IMR-90 (cell line): ENCODE results near the gene UBN2. TPM values are rescaled to one million over a fixed set of nuclear protein-coding genes. Genes with fewer than 3 reads are reported as not detected.
"Not testable (repeated sequence)": the region's sequence is repeated elsewhere in the genome, so short reads cannot be mapped to it uniquely, and the experiment has no call there.

Source experiments
- ATAC-seq: fragments of 200-7000 bp; cut with Tn5 transposase; 2 replicates; pipeline ENCODE4 v1.9.1; 2020; ENCODE audit warnings: low read depth, mild to moderate bottlenecking, moderate library complexity
- BruUV-seq: library from RNA; stranded (reverse); fragments of 400-500 nt; replicated peaks from 2 replicates; lab custom pipeline; 2021; lab: Mats Ljungman, UMichigan
- CTCF ChIA-PET: fragments of 300-600 bp; formaldehyde crosslinking; extraction: SDS; loops from one replicate; lab custom pipeline; 2021; ENCODE audit warnings: antibody characterized with exemption; lab: Yijun Ruan, JAX
- POLR2A ChIA-PET: fragments of 300-600 bp; sonication (Branson Sonifier 250); formaldehyde crosslinking; loops from one replicate; lab custom pipeline; 2022; ENCODE audit warnings: antibody characterized with exemption; ENCODE audit not compliant: unreplicated experiment; lab: Charles Lee
- DNase-seq: peaks from one replicate; pipeline ENCODE4 v3.0.0; 2013
- H2AFZ ChIP-seq: replicated peaks from 2 replicates; pipeline ENCODE3; 2013; ENCODE audit warnings: low read length, mild to moderate bottlenecking; ENCODE audit not compliant: poor library complexity
- H2AK5ac ChIP-seq: 2 replicates; pipeline ENCODE4 v1.6.1; 2013; ENCODE audit warnings: low read depth, low read length, inconsistent platforms
- H2AK9ac ChIP-seq: replicated peaks from 2 replicates; pipeline ENCODE3; 2013; ENCODE audit warnings: mild to moderate bottlenecking, low read depth, low read length, moderate library complexity; ENCODE audit not compliant: poor library complexity
- H2BK120ac ChIP-seq: 2 replicates; pipeline ENCODE4 v1.6.1; 2013; ENCODE audit warnings: low read depth, low read length, inconsistent platforms
- H2BK15ac ChIP-seq: 3 replicates; pipeline ENCODE4 v1.6.1; 2013; ENCODE audit warnings: low read depth, low read length, inconsistent platforms
- H2BK20ac ChIP-seq: 2 replicates; pipeline ENCODE4 v1.6.1; 2013; ENCODE audit warnings: low read depth, mild to moderate bottlenecking, inconsistent platforms, low read length, moderate library complexity
- H2BK5ac ChIP-seq: 2 replicates; pipeline ENCODE4 v1.6.1; 2013; ENCODE audit warnings: mild to moderate bottlenecking, low read depth, low read length, inconsistent platforms; ENCODE audit not compliant: poor library complexity, severe bottlenecking
- H3K14ac ChIP-seq: replicated peaks from 2 replicates; pipeline ENCODE4 v1.6.1; 2013; ENCODE audit warnings: low read depth, low read length, inconsistent platforms
- H3K18ac ChIP-seq: 2 replicates; pipeline ENCODE4 v1.6.1; 2013; ENCODE audit warnings: low read depth, low read length, control low read depth
- H3K23ac ChIP-seq: 2 replicates; pipeline ENCODE4 v1.6.1; 2013; ENCODE audit warnings: low read depth, low read length, inconsistent platforms
- H3K27ac ChIP-seq: 2 replicates; pipeline ENCODE4 v1.5.1; 2013; ENCODE audit warnings: mild to moderate bottlenecking, control low read depth, low read length; ENCODE audit not compliant: insufficient read depth
- H3K27me3 ChIP-seq: 2 replicates; pipeline ENCODE4 v1.6.1; 2013; ENCODE audit warnings: low read length; ENCODE audit not compliant: control insufficient read depth, insufficient read depth
- H3K36me3 ChIP-seq: 2 replicates; pipeline ENCODE4 v1.6.1; 2013; ENCODE audit warnings: low read length, mixed read lengths; ENCODE audit not compliant: control insufficient read depth, insufficient read depth
- H3K4ac ChIP-seq: 2 replicates; pipeline ENCODE4 v1.6.1; 2013; ENCODE audit warnings: low read depth, low read length, inconsistent platforms
- H3K4me1 ChIP-seq: 2 replicates; pipeline ENCODE4 v1.6.1; 2013; ENCODE audit warnings: low read length, mixed read lengths; ENCODE audit not compliant: control insufficient read depth, insufficient read depth
- H3K4me2 ChIP-seq: 2 replicates; pipeline ENCODE4 v1.6.1; 2013; ENCODE audit warnings: low read depth, mild to moderate bottlenecking, control low read depth, low read length, moderate library complexity
- H3K4me3 ChIP-seq: 2 replicates; pipeline ENCODE4 v1.5.1; 2013; ENCODE audit warnings: low read depth, mild to moderate bottlenecking, control low read depth, low read length, moderate library complexity; ENCODE audit not compliant: insufficient read depth
- H3K56ac ChIP-seq: 2 replicates; pipeline ENCODE4 v1.6.1; 2013; ENCODE audit warnings: low read length, inconsistent platforms; ENCODE audit not compliant: insufficient read depth; ENCODE audit errors: extremely low read depth
- H3K79me1 ChIP-seq, 2 experiments: 2 replicates each; pipeline ENCODE4 v1.6.1; 2013; ENCODE audit warnings: low read length in 2 of 2, inconsistent platforms in 1 of 2, low read depth in 1 of 2
- H3K9ac ChIP-seq: 2 replicates; pipeline ENCODE4 v1.6.1; 2013; ENCODE audit warnings: low read depth, low read length, control low read depth
- H3K9me1 ChIP-seq: 2 replicates; pipeline ENCODE4 v1.6.1; 2013; ENCODE audit warnings: low read length, inconsistent platforms; ENCODE audit not compliant: insufficient read depth
- H3K9me3 ChIP-seq: 2 replicates; pipeline ENCODE4 v1.6.1; 2013; ENCODE audit warnings: low read length; ENCODE audit not compliant: control insufficient read depth, insufficient read depth
- H4K20me1 ChIP-seq: 2 replicates; pipeline ENCODE4 v1.6.1; 2013; ENCODE audit warnings: low read length, inconsistent platforms; ENCODE audit not compliant: insufficient read depth
- H4K5ac ChIP-seq: 2 replicates; pipeline ENCODE4 v1.6.1; 2013; ENCODE audit warnings: mild to moderate bottlenecking, low read depth, low read length, control low read depth
- H4K8ac ChIP-seq, 2 experiments: 2 replicates each; pipeline ENCODE4 v1.6.1; 2013; ENCODE audit warnings: low read depth in 2 of 2, low read length in 2 of 2, control low read depth in 1 of 2, inconsistent platforms in 1 of 2
- H4K91ac ChIP-seq: 2 replicates; pipeline ENCODE4 v1.6.1; 2013; ENCODE audit warnings: low read depth, low read length, inconsistent platforms; ENCODE audit not compliant: insufficient read depth
- WGBS, 2 experiments: methylation state at CpG; one replicate each; pipeline versions ENCODE4 v1.1.5 to v1.1.7; 2013; ENCODE audit warnings: missing lambda C conversion rate in 2 of 2; ENCODE audit not compliant: insufficient read length in 1 of 2; ENCODE audit errors: extremely low coverage in 2 of 2; 5-methylcytosine and 5-hydroxymethylcytosine counted together
- dilution Hi-C: fragments of 300-500 bp; cut with HindIII; formaldehyde crosslinking; loops from one replicate; pipeline ENCODE4 v1.14.3; 2018; ENCODE audit warnings: low sequenced_read_pairs; ENCODE audit not compliant: unreplicated experiment
- in situ Hi-C: fragments of 300-500 bp; cut with MboI; formaldehyde crosslinking; loops from 3 replicates; pipeline ENCODE4 v1.14.3; 2019; ENCODE audit warnings: low sequenced_read_pairs, inconsistent platforms, mixed read lengths
- intact Hi-C: fragments of 100-400 bp; cut with micrococcal nuclease; formaldehyde crosslinking; loops from 2 replicates; pipeline ENCODE4 v1.10.0; 2022
- polyA plus RNA-seq, 3 experiments: library from polyadenylated mRNA; depleted of rRNA; stranded (reverse); fragments of >200 nt; gene quantifications; 2 replicates each; pipeline ENCODE4 v1.2.3, GENCODE V29; 2012; ENCODE audit warnings: low replicate concordance in 1 of 3
- total RNA-seq: library from RNA; depleted of rRNA; stranded (reverse); fragments of >200 nt; gene quantifications from 2 replicates; pipeline ENCODE4 v1.2.3, GENCODE V29; 2012

Gene UBN2
- total and polyA plus RNA-seq, 2 of the 4 experiments (the other 2 are of a cell fraction) = 1.6 to 2.3 TPM

DNA sequence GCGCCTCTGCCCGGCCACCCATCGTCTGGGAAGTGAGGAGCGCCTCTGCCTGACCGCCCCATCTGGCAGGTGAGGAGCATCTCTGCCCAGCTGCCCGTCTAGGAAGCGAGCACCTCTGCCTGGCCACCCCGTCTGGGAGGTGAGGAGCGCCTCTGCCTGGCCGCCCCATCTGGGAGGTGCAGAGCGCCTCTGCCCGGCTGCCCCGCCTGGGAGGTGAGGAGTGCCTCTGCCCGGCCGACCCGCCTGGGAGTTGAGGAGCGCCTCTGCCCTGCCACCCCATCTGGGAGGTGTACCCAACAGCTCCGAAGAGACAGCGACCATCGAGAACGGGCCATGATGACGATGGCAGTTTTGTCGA lies 4.9 kb upstream of the UBN2 start:
- H4K5ac ChIP-seq, H3K4me3 ChIP-seq, H4K20me1 ChIP-seq, H3K79me1 ChIP-seq, H3K27me3 ChIP-seq, POLR2A ChIA-PET, H3K36me3 ChIP-seq, H3K56ac ChIP-seq, H3K9me1 ChIP-seq, H3K9me3 ChIP-seq, H2AFZ ChIP-seq, H2BK15ac ChIP-seq, H3K4ac ChIP-seq, H3K4me1 ChIP-seq, CTCF ChIA-PET, H3K9ac ChIP-seq, DNase-seq, H2BK20ac ChIP-seq, H2BK5ac ChIP-seq, H2AK9ac ChIP-seq, H3K14ac ChIP-seq, H3K18ac ChIP-seq, dilution Hi-C loops, H2BK120ac ChIP-seq, intact Hi-C loops, H4K91ac ChIP-seq, in situ Hi-C loops, H3K27ac ChIP-seq, BruUV-seq, H3K23ac ChIP-seq, ATAC-seq, H4K8ac ChIP-seq, H2AK5ac ChIP-seq, H3K4me2 ChIP-seq: not testable (repeated sequence)
- WGBS, 2 experiments = 97% methylated on average over 7 of the region's 23 CpGs; no CpG with 5 or more reads in 1 of the 2 experiments

GRCh38 chr7:139226988-139227488 lies 4.0 kb upstream of the UBN2 start:
- H2AK5ac ChIP-seq, CTCF ChIA-PET: not testable (repeated sequence)

More at GRCh38 chr7:139226988-139227488, 4.0 kb upstream of the UBN2 start:
- POLR2A ChIA-PET, H3K27me3 ChIP-seq, DNase-seq, intact Hi-C loops, H3K56ac ChIP-seq, H3K9me1 ChIP-seq, H3K23ac ChIP-seq, H3K9me3 ChIP-seq, H2AFZ ChIP-seq, H2BK120ac ChIP-seq, H3K4me1 ChIP-seq, ATAC-seq, H3K79me1 ChIP-seq, H3K14ac ChIP-seq, H3K27ac ChIP-seq, H3K9ac ChIP-seq, H4K8ac ChIP-seq, H3K4ac ChIP-seq, H2BK5ac ChIP-seq, H3K4me2 ChIP-seq, H4K20me1 ChIP-seq, H2AK9ac ChIP-seq, H4K91ac ChIP-seq, H4K5ac ChIP-seq, H2BK20ac ChIP-seq, H3K18ac ChIP-seq, BruUV-seq, H3K36me3 ChIP-seq, H2BK15ac ChIP-seq, dilution Hi-C loops, H3K4me3 ChIP-seq, in situ Hi-C loops: not testable (repeated sequence)
- WGBS, 2 experiments = 100% methylated on average over 1 of the region's 8 CpGs; no CpG with 5 or more reads in 1 of the 2 experiments
